GM18505 (cell line): ENCODE results near the gene ZSCAN30.

ENCODE experiments used
- ATAC-seq: cut with Tn5 transposase; IDR thresholded peaks from one replicate; pipeline ENCODE4 v1.9.1; 2021; ENCODE audit not compliant: unreplicated experiment
- POLR2A ChIP-seq: IDR thresholded peaks from 4 replicates; pipeline ENCODE4 v1.6.1; 2011; ENCODE audit warnings: borderline replicate concordance; ENCODE audit not compliant: insufficient read depth, insufficient read length; ENCODE audit errors: extremely low read depth

Gene ZSCAN30

GRCh38 chr18:35267161-35267651 lies 22.8 kb downstream of the ZSCAN30 start:
- peak; percentile 71 for ATAC-seq
- no peak for TF ChIP-seq POLR2A

- TF ChIP-seq POLR2A, result no peak
- no peak for ATAC-seq
Observed at GRCh38 chr18:35264409-35264808, 25.6 kb downstream of the ZSCAN30 start.

GRCh38 chr18:35256947-35257346 lies 33.1 kb downstream of the ZSCAN30 start:
- no peak for TF ChIP-seq POLR2A
- no peak for ATAC-seq

GRCh38 chr18:35253655-35254287 lies 36.3 kb downstream of the ZSCAN30 start:
- no peak for ATAC-seq
- TF ChIP-seq POLR2A, result no peak

GRCh38 chr18:35252466-35252865 lies 37.6 kb downstream of the ZSCAN30 start:
- no peak for TF ChIP-seq POLR2A
- no peak for ATAC-seq

- TF ChIP-seq POLR2A, result no peak
- ATAC-seq, result no peak
Observed at GRCh38 chr18:35248429-35248828, 41.6 kb downstream of the ZSCAN30 start.

- TF ChIP-seq POLR2A, result no peak
- ATAC-seq, result no peak
Observed at GRCh38 chr18:35247412-35248249, 42.4 kb downstream of the ZSCAN30 start.

- ATAC-seq, result no peak
- TF ChIP-seq POLR2A, result no peak
Observed at GRCh38 chr18:35246831-35247230, 43.2 kb downstream of the ZSCAN30 start.

GRCh38 chr18:35245719-35246317 lies 44.2 kb downstream of the ZSCAN30 start:
- ATAC-seq, result no peak
- TF ChIP-seq POLR2A, result no peak

- TF ChIP-seq POLR2A, result no peak
- no peak for ATAC-seq
Observed at GRCh38 chr18:35244671-35245070, 45.4 kb downstream of the ZSCAN30 start.

GRCh38 chr18:35242426-35242825 lies 47.6 kb downstream of the ZSCAN30 start:
- no peak for TF ChIP-seq POLR2A

GRCh38 chr18:35241448-35241804 lies 48.6 kb downstream of the ZSCAN30 start:
- ATAC-seq, result peak; percentile 1
- no peak for TF ChIP-seq POLR2A

More at GRCh38 chr18:35242426-35242825, 47.6 kb downstream of the ZSCAN30 start:
- no peak for ATAC-seq

GRCh38 chr18:35240664-35241447 lies 49.2 kb downstream of the ZSCAN30 start, which contains the start of gene ZNF397:
TSS of gene ZNF397 (plus strand) at chr18:35241034. CDS start at chr18:35242471, 1,437 bp downstream.
- TF ChIP-seq POLR2A, result peak; percentile 88
- ATAC-seq, result peak; percentile 100
